WERI-Rb-1 (cell line): ENCODE data around the gene RIC1.

Source experiments
- DNase-seq: peaks from one replicate; pipeline ENCODE4 v3.0.0-alpha.2; 2020
- H3K27ac ChIP-seq: fragments of 250-450 bp; sonication (Bioruptor Pico); 2 replicates; pipeline ENCODE4 v1.5.1; 2020; ENCODE audit warnings: mild to moderate bottlenecking, moderate library complexity
- H3K27me3 ChIP-seq: fragments of 250-450 bp; sonication (Bioruptor Pico); 2 replicates; pipeline ENCODE4 v1.5.1; 2021; ENCODE audit warnings: mild to moderate bottlenecking, low read depth, moderate library complexity; ENCODE audit not compliant: insufficient read depth, severe bottlenecking
- H3K36me3 ChIP-seq: fragments of 250-450 bp; sonication (Bioruptor Pico); 2 replicates; pipeline ENCODE4 v1.5.1; 2020; ENCODE audit warnings: mild to moderate bottlenecking, moderate library complexity
- H3K4me3 ChIP-seq: 2 replicates; pipeline ENCODE4 v1.5.1; 2011; ENCODE audit warnings: low read depth, mild to moderate bottlenecking, control low read depth, low read length
- H3K9me3 ChIP-seq: fragments of 250-450 bp; sonication (Bioruptor Pico); 2 replicates; pipeline ENCODE4 v1.5.1; 2021; ENCODE audit warnings: mild to moderate bottlenecking, moderate library complexity; ENCODE audit not compliant: severe bottlenecking
- CTCF ChIP-seq: IDR thresholded peaks from 2 replicates; pipeline ENCODE4 v1.5.1; 2011; ENCODE audit warnings: low read depth, mild to moderate bottlenecking, control low read depth, inconsistent platforms, low read length

Gene RIC1

GRCh38 chr9:5787220-5787619 lies 158.3 kb downstream of the RIC1 start:
- TF ChIP-seq CTCF = no peak
- Histone ChIP-seq H3K27ac (no peak overlapping the region), H3K9me3 (no peaks in the 10 kb centered on the region), H3K4me3 (no peak overlapping the region), H3K27me3 (no peaks in the 10 kb centered on the region), H3K36me3 (peaks cover 11% of the 10 kb centered on the region)
- no peak for DNase-seq

- DNase-seq = no peak
- Histone ChIP-seq H3K27ac (no peak overlapping the region), H3K27me3 (no peaks in the 10 kb centered on the region), H3K36me3 (peaks cover 11% of the 10 kb centered on the region), H3K9me3 (no peaks in the 10 kb centered on the region), H3K4me3 (no peak overlapping the region)
- TF ChIP-seq CTCF = no peak
Measured at GRCh38 chr9:5787759-5788302, 158.9 kb downstream of the RIC1 start.

GRCh38 chr9:5789489-5789888 lies 160.6 kb downstream of the RIC1 start:
- DNase-seq = no peak
- no peak for TF ChIP-seq CTCF
- H3K27me3 ChIP-seq = no peaks in the 10 kb centered on the region
- H3K27ac ChIP-seq = no peak overlapping the region
- H3K36me3 ChIP-seq = peaks cover 11% of the 10 kb centered on the region
- H3K4me3 ChIP-seq = no peak overlapping the region
- H3K9me3 ChIP-seq = no peaks in the 10 kb centered on the region

GRCh38 chr9:5790923-5791322 lies 162.0 kb downstream of the RIC1 start:
- DNase-seq = no peak
- H3K9me3 ChIP-seq = no peaks in the 10 kb centered on the region
- H3K36me3 ChIP-seq = peaks cover 11% of the 10 kb centered on the region
- H3K4me3 ChIP-seq = no peak overlapping the region
- no peak for TF ChIP-seq CTCF
- no peak overlapping the region for H3K27ac ChIP-seq
- no peaks in the 10 kb centered on the region for H3K27me3 ChIP-seq

- no peaks in the 10 kb centered on the region for H3K27me3 ChIP-seq
- TF ChIP-seq CTCF = no peak
- H3K27ac ChIP-seq = no peak overlapping the region
- DNase-seq = no peak
- H3K36me3 ChIP-seq = peaks cover 6% of the 10 kb centered on the region
- H3K9me3 ChIP-seq = no peaks in the 10 kb centered on the region
- H3K4me3 ChIP-seq = no peak overlapping the region
Measured at GRCh38 chr9:5791870-5792269, 163.0 kb downstream of the RIC1 start.

- Histone ChIP-seq H3K9me3 (no peaks in the 10 kb centered on the region), H3K27ac (no peak overlapping the region), H3K4me3 (no peak overlapping the region), H3K27me3 (no peaks in the 10 kb centered on the region), H3K36me3 (peaks cover 4% of the 10 kb centered on the region; the same call in 1 of the 2 replicates)
- no peak for TF ChIP-seq CTCF
- DNase-seq = no peak
Measured at GRCh38 chr9:5793812-5794211, 164.9 kb downstream of the RIC1 start.
